RPMI7951 (cell line): Measurements from ENCODE around the gene TLE1. TPM values are rescaled to one million over a fixed set of nuclear protein-coding genes. Genes with fewer than 3 reads are reported as not detected.
"Not testable (repeated sequence)": the region's sequence is repeated elsewhere in the genome, so short reads cannot be mapped to it uniquely, and the experiment has no call there.

Experiments used
- DNase-seq: peaks from one replicate; pipeline ENCODE4 v3.0.0-alpha.2; 2012; ENCODE audit warnings: low read depth
- total RNA-seq: library from RNA; depleted of rRNA; stranded (reverse); fragments of >200 nt; shearing (Covaris generic); gene quantifications from 2 replicates; pipeline ENCODE4 v1.2.3, GENCODE V29; 2014

The TLE1 gene
- total RNA-seq, 1 experiment from 2014 or later = 19.2 TPM

DNA sequence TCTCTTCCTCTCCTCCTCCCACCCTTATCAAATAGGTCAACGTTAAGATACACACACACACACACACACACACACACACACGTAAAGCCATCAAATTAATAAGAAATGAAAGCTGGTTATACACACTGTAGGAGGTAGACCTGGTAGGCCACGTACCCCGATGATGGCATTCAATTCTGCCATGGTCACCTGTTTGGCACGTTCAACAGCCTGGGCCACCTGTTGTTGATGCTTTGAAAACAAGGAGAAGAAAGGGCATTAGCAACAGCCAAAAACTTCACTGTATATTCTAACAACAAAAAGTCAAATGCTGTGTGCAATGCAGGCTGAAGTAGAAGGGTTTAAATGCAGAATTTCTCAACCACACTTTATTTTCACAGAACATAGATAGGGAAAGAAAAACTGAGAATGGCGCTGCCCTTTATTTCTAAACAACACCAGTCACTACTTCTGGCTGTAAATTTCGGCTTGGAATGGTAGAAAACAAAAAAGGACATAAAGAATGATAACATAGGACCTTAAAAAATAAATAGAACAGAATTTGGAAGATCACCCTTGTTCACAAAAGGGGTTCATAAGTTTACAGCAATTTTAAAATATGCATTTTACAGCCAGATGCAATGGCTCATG, 37.2 kb downstream of the TLE1 start:
- DNase-seq = no peak

DNA sequence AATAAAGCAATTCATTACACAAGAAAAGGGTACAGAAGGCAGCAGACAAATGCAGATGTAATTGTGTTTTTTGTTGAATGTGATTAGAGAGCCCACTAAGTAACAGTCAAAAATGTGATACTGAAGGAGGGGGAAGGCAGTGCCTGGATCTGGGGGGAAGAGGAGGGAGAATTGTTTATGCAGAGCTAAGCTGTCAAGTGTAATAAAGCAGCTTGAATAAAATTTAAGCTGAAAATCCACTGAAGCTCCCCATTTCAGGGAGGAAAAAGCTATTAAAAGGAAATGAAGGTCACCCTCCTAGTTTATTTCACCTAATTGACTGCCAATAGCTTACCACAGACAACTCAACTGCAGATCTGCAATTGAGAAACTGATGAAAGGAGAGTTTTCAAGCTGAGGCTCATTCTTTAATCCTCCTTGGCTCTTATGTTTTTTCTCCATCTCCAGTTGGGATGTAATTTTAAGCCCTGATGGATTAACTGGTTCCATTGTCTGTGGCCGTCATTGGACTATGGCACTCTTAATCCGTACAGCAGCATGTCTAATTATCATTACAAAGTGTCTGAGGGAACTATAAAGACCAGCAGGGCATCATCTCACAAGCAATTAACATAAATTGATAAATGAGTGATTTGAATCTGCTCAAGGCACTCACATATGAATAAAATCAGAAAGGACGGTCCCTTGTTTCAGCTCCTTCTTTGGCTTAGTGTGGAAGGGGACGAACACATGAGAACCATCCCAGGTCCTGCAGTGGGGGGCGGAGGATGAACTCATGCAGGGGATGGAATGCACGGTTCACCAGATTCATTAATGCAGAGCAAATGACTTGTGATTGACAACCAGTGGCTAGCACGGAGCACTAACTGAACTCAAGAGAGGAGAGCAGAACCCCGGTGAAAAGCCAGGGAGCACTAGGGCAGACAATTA, 38.5 kb downstream of the TLE1 start:
- no peak for DNase-seq

DNA sequence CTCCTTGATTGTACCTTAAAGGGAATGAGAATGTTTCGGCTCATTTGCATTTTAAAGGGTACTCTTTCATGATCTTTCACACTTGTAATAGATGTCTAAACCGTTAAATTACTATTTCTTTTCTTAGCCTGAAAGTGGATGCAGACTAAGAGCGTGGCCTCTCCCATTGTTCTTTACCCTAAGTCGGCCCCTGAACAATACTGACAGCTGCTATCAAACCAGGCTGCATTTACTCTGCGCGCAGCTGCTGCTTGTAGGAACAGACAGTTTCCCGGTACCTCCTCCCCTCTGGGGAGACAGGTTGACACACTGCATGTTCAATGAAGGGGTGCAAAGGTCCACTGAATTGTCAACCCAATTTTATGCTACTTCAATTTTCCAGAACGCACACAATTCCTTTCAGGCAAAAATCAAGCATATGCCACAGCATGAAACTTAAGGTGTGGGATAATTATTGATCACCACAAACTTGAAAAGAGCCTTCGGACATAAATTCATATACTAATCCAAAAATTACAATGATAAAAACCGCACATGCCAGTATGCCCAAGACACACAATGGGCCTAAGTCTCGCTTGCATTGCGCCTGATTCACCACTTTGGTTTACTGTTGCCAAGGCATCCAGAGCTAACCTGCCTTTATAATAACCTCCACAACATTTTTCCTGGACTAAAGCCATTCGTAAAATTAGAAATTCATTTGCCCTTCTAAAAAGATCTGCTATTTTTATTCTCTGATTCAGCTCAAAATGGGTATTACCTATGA, 39.7 kb downstream of the TLE1 start:
- no peak for DNase-seq

DNA sequence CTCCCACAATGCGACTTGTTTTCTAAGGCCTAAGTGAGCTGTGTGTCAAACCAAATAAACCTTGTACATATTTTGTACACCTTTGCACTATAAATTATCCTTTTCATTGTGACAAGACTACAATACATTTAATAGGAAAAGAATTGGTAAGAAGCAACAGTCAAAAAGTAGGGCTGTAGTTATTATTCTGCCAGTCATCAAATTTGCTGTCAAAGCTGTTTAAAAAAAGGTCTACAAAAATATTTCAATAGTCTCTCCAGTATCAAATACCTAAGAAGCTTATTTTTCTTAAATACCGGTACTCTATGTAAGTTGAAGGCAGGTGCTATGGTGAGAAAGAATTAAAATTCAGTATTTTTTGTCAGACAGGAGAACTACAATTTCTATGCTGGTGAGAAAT, 40.5 kb downstream of the TLE1 start:
- no peak for DNase-seq

DNA sequence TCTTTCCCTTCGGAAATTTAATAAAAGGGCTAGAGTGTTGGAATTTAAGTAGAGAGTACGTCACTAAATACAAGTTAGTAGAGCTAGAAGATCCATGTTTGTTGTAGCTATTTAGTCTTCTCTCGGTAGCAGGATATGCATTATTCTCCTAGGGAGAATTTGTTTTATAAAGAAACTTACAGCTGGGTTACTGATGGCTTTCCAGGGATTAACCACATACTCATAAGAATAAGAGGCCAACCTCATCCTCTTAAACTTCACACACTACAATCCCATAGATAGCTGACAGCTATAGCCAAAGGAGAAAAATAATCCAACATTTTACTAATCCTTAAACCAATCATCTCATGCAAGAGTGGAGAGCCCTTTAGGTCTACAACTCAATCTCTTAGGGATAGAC, 43.0 kb downstream of the TLE1 start:
- DNase-seq = no peak

DNA sequence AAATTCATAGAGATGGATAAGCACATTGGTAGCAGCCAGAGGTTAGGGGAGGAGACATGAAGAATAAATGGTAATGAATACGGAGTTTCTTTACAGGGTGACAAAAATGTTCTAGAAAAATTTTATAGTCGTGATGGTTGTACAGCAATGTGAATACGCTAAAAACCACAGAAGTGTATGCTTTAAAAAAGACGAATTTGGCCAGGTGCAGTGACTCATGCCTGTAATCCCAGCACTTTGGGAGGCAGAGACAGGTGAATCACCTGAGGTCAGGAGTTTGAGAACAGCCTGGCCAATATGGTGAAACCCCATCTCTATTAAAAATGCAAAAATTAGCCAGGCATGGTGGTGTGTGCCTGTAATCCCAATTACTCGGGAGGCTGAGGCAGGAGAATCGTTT, 44.8 kb downstream of the TLE1 start:
- DNase-seq = not testable (repeated sequence)

DNA sequence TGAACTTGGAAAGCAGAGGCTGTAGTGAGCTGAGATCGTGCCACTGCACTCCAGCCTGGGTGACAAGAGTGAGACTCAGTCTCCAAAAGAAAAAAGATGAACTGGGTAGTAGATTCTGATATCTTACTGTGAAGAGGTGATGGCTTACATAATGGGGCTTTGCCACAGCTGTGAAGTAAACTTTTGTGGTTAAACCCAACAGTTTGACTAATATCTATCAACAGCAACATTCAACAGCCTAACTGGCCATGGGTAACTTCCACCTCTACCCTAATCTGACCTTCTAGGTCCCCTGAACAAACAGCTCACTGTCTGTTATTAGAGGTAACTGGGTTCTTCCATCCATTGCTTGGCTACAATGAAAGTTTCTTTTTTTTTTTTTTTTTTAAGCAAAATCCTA, 52.1 kb downstream of the TLE1 start:
- no peak for DNase-seq

DNA sequence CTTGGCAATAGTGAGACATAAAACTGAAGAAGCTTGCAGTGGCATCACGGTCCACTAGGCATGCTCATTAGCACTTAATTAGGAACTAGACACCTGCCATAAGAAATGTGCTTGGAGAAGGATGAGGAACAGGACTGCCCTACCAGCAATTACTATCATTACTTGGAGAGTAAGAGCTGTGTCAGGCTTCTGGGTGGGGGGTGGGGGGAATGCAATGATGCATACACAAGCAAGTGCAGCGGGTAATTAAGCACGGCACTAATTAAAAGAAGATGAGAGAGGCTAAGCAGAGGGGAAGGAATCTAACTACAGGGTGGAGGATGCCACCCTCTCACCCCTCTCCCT, 53.1 kb downstream of the TLE1 start:
- DNase-seq = no peak

DNA sequence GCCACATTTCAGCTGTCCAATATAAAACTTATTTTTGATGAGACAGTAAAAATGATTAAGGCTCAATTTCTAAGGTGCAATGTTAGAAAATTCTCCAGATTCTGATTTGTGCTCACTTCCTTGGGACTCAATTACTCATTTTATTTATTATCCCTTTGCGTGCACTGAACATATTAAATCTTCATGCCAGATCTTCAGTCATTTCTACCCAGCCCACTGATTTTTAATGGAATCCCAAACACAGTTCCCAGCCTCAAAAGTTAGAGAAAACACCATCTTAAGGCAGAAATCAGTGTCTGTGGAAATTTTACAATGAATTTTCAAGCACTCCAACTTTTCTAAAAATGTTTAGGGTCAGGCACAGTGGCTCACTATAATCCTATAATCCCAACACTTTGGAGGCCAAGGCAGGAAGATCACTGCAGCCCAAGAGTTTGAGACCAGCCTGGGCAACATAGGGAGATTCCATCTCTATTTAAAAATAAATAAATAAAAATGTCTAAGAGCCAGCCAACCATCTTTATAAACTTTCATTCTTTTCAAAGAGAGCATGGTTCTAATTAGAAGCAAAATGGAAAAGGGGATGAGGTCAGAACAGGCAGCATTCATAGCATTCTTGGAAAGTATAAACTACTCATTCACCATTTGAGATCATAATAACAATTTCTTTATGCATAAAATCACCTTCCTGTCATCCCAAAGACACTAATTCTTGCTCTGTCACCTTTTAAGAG, 53.7 kb downstream of the TLE1 start:
- no peak for DNase-seq

DNA sequence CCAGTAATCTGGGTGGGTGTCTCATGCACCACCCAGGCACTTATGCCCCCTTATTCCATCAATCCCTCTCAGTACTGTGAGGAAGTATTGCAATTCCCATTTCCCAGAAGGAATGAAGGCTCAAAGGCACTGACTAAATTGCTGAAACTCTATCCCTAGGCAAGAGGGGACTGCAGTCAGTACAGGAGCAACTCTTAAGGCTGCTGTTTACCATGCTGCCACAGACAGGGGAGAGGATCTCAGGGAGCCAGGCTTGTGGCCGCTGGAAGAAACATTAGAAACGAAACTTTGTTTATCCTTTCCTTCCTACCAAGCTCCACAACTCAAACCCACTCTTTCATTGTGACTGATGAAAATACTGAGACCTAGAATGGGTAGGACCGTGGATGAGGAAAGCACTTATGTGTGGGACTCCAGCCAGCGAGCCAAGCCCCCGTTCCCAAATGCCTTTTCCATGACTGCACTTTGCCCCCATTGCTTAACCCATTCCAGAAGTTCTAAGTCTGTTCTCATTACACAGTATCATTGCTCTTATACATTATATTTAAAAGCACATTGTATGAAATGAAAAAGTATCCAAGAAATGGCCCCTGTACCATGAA, 54.3 kb downstream of the TLE1 start:
- no peak for DNase-seq

DNA sequence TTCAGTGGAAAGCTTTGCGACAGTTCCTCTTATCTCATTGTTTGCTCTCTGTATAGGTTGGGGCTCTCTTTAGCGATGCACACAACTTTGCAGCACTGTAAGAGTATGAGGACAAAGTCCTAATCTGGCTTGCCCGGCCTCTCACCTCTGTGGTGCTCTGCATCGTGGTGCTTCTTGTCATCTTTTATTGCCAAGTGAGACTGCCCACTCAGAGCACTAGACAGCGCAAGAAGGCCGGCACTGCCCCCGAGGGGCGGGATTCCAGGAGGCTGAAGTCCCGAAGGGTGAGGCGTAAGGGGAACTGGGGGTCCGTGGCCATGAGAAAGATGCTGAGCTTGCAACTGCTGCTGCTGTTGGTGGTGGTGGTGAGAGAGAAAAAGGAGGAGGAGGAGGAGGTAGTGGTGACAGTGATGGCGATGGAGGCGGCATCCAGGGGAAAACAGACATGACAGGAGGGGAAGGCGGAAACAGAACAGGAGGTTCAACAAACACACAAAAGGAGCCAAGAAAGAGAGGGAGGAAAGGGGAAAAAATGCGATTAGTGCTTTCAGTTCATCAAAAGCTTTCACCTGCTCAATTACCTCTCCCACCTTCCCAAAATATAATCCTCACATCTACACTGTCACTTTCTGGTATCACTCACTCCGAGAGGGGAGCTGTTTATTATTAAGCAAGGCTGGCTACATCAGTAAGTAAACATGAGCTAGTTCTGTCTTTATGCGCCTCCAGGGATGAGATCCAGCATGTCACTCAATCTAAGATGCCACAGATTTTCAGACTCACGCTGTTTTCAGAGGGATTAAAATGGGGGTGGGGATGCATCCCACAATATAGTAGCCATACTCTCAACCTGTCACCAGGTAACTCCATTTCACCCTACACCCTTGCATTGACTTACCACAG, 55.1 kb downstream of the TLE1 start:
- DNase-seq = no peak

DNA sequence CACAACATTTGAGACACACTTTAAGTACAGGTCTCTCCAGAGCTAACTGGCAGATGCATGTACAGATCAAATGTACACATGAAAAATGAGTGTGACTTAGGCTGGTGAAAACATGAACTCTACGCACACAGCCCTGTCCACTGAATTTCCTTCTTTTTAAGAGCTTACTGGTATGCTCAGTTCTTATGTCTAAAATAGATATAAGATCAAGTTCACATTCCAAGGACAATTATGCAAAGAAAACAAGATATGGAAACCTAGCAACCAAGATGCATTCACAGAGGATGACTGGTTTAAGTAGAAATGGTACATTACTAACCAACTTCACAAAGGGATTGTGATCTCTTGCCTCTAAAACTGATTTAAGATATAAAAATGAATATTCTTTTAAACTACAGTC, 56.7 kb downstream of the TLE1 start:
- DNase-seq = no peak

DNA sequence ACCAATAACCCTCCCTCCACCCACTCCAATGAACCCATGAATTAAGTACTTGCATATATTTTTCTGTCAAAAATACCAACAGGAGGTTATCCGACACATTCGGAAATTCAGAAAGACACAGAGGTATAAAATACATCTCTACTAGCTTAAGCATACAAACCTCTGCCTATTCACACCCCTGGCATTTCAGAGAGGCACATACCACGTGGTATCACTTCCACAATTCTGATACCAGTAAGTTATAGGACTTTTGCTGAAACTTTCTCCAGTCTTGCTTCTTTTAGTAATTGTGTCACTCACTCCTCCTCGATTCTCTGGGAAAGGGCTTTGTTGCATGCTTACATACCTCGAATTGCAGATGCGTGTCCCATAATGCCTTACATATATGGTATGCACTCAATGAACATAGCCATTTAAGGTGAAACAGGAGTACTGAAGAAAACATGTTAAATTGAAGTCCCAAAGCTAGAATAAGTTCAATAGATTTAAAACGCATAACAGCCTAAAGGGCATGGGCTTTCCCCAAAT, 58.1 kb downstream of the TLE1 start:
- no peak for DNase-seq

DNA sequence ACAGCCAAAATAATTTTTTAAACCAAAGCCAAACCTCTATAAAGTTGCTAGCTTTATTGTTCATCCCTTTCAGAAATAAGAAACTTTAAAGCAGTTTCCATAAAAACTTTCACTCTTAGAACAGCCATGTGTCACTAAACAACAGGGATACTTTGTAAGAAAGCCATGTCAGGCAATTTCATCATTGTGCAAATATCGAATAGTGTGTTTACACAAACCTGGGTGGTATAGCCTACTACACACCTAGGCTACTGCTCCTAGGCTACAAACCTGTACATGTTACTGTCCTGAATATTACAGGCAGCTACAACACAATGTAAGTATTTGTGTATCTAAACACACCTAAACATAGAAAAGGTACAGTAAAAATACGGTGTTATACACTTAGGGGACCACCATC, 59.9 kb downstream of the TLE1 start:
- DNase-seq = no peak

DNA sequence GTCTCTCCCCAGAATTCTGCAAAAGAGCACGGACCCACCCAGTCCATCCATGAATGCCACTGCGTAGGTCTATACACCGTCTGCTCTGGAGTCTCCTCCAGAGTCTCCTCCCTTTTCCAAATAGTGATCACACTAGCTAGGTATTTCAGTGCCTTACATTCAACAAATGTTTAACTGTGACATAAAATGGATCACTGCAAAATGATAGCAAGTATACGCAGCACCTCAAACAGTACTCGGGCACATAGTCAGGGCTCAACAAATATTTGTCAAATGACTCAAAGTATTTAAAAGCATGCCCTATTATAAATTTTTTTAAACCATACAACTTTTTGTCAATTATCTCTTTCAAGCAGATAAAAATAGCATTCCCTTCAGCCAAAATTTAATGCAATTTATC, 60.5 kb downstream of the TLE1 start:
- no peak for DNase-seq

DNA sequence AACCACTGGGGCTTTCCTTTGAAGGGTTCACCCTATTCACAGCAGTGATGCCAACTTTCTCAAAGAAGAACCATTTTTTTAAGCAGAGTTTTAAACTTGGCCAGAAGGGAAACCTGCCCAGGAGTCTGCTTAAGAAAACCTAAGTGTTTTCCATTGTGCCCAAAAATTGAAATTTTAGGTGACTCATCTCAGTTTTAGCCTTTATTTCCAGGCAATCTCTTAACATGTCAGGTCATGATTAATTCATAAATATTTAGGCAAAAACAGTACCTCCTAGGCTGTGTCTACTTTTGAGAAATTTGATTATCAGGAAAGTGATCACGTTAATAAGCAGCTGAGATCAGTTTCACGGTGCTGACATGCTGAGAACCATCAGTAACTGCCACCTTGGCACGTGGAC, 61.9 kb downstream of the TLE1 start:
- no peak for DNase-seq

DNA sequence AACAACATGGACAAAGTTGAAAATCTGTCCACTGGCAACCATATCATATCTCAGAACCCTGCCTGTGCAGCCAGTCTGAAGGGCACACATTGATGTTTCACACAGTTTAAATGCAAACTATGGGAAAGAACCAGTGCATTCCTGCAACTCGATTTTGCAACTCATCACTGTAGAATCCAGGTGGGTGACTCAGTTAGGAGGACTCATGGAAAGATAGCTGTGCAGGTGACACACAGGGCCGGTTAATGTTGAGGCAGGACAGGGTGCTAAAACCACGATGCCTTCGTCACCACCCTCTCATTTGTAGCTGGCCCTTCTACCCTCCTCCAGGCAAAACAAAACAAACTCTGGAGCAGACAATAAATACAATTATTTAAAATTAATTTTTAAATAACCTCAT, 62.8 kb downstream of the TLE1 start:
- no peak for DNase-seq

DNA sequence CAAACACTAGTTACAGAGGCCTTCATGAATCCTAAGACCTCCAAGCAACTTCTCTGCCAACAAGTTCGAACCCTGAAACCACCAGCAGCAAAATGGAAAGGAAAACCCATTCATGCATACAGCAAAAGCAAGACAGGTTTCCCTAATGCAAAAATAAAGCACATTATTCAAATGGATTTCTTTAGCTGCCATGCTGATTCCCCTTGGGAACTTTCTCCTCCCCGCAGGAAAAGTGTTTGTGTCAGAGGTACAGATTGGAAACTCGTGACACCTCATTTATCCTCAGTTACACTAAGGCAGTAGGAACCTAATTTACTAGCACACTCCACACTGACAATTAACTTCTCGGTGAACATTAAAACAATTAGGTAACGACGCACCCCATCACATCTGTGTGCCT, 63.4 kb downstream of the TLE1 start:
- no peak for DNase-seq

DNA sequence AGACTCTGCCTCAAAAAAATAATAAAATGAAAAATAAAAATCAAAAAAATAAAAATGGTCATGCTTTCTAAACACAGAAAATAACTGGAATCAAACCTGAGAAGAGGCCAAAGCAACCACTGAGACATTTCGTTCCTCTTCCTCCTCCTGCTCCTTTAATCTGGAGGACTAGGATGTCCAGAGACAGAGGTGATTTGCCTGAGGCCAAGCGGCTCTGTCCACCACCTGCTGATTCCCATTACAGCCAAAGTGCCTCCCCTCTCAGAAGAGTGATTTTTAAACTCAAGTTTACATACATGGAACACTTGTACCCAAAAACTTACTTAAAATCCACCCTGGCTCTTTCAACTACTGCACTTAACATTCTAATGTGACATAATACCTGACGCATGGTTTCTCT, 65.6 kb downstream of the TLE1 start:
- DNase-seq = no peak
